Erythroblast (primary cell): ENCODE results near the gene RBFOX2.

Source experiments
- GATA1 ChIP-seq: IDR thresholded peaks from 2 replicates; pipeline ENCODE4 v1.6.1; 2011; ENCODE audit warnings: low read depth, mild to moderate bottlenecking, control low read depth, low read length, moderate library complexity
- POLR2A ChIP-seq: IDR thresholded peaks from 2 replicates; pipeline ENCODE4 v1.6.1; 2011; ENCODE audit warnings: mild to moderate bottlenecking, low read length

DNA sequence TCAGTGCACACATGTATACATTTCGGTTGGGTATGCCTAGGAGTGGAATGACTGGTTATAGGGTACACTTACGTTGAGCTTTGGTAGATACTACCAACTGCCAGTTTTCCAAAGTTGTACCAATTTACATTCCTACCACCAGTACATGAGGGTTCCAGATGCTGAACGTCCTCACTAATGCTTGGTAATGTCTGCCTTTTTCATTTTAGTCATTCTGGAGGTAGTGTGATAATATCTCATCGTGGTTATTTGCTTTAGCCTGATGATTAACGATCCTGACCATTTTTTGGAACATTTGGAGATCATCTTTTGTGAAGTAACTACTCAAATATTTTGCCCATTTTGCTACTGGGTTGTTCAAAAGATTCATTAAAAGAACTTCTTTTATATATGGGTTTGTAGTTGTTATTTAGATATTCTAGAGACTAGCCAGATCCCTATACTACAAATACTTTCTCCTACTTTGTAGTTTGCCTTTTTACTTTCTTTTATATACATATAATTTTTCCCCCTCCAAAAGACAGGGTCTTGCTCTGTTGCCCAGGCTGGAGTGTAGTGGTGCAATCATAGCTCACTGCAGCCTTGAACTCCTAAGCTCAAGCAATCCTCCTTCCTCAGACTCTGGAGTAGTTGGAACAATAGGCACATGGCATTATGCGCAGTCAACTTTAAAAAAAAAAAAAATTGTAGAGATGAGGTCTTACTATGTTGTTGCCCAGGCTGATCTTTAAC lies 62.1 kb downstream of the RBFOX2 start:
- TF ChIP-seq POLR2A (no peak), GATA1 (no peak)
